Activated B cell treated with CpG ODN at 0.5 μM for 24 hours (primary cell): ENCODE measurements around the gene WDR47. TPM values are rescaled to one million over a fixed set of nuclear protein-coding genes. Genes with fewer than 3 reads are reported as not detected.
"Not testable (repeated sequence)": the region's sequence is repeated elsewhere in the genome, so short reads cannot be mapped to it uniquely, and the experiment has no call there.

Experiments
- ATAC-seq: fragments of 200-7000 bp; cut with Tn5 transposase; one replicate; pipeline ENCODE4 v1.10.0; 2021; ENCODE audit warnings: low read depth, mild to moderate bottlenecking, moderate library complexity
- CTCF ChIA-PET: fragments of 350-600 bp; sonication (Branson Sonifier 250); formaldehyde crosslinking; loops from one replicate; lab custom pipeline; 2021; ENCODE audit warnings: antibody characterized with exemption; lab: Charles Lee
- POLR2A ChIA-PET: fragments of 350-600 bp; sonication (Branson Sonifier 250); formaldehyde crosslinking; loops from one replicate; lab custom pipeline; 2021; ENCODE audit warnings: antibody characterized with exemption; lab: Charles Lee
- DNase-seq: peaks from one replicate; pipeline ENCODE4 v3.0.0; 2022
- H3K27ac Mint-ChIP-seq: one replicate; pipeline ENCODE4 v1.8.0; 2020; ENCODE audit warnings: mixed read lengths
- H3K27me3 Mint-ChIP-seq: one replicate; pipeline ENCODE4 v1.8.0; 2021; ENCODE audit warnings: mixed read lengths
- H3K36me3 Mint-ChIP-seq: one replicate; pipeline ENCODE4 v1.8.0; 2021; ENCODE audit warnings: low read depth, mixed read lengths
- H3K4me1 Mint-ChIP-seq: one replicate; pipeline ENCODE4 v1.8.0; 2021; ENCODE audit warnings: mixed read lengths
- H3K4me3 Mint-ChIP-seq: one replicate; pipeline ENCODE4 v1.8.0; 2020; ENCODE audit warnings: mild to moderate bottlenecking, mixed read lengths
- H3K9me3 Mint-ChIP-seq: one replicate; pipeline ENCODE4 v1.8.0; 2020; ENCODE audit warnings: mixed read lengths
- intact Hi-C: fragments of 100-400 bp; cut with micrococcal nuclease; formaldehyde crosslinking; loops from one replicate; pipeline ENCODE4 v1.15.1; 2024
- total RNA-seq: library from RNA; stranded (reverse); gene quantifications from 2 replicates; pipeline ENCODE4 v1.2.3, GENCODE V29; 2022
- TF ChIP-seq, protein P1 (sequence below): fragments of 200-600 bp; IDR thresholded peaks from one replicate; pipeline ENCODE4 v1.8.0; 2022; ENCODE audit warnings: antibody characterized with exemption, mild to moderate bottlenecking

WDR47 gene
- total RNA-seq, 1 donor from 2014 or later, result 10.9 TPM

DNA sequence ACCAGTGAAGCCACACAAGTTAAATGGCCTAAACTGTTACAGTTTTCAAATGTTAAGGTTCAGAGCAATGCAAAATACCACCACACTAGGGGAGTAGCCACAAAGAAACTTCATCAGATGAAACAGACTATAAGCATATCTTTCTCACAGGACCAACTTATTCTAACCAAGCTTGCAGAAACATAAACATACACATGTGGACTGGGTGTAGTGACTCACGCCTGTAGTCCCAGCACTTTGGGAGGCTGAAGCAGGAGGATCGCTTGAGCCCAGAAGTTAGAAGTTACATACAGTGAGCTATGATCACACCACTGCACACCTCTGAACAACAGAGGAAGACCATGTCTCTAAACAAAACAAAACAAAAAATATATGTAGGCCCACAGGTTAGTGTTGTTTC is 17.3 kb downstream of the WDR47 start:
- intact Hi-C loops, result loop anchor here (5.0 kb wide), 1 partner anchor 168 kb away; no protein-coding TSS in a partner anchor
- no peak for DNase-seq
- Mint-ChIP-seq H3K27ac (no peak overlapping the region), H3K27me3 (no peaks in the 10 kb centered on the region), H3K36me3 (peaks cover 16% of the 10 kb centered on the region), H3K9me3 (no peaks in the 10 kb centered on the region), H3K4me1 (no peaks in the 10 kb centered on the region), H3K4me3 (no peak overlapping the region)
- TF ChIP-seq, protein P1, sequence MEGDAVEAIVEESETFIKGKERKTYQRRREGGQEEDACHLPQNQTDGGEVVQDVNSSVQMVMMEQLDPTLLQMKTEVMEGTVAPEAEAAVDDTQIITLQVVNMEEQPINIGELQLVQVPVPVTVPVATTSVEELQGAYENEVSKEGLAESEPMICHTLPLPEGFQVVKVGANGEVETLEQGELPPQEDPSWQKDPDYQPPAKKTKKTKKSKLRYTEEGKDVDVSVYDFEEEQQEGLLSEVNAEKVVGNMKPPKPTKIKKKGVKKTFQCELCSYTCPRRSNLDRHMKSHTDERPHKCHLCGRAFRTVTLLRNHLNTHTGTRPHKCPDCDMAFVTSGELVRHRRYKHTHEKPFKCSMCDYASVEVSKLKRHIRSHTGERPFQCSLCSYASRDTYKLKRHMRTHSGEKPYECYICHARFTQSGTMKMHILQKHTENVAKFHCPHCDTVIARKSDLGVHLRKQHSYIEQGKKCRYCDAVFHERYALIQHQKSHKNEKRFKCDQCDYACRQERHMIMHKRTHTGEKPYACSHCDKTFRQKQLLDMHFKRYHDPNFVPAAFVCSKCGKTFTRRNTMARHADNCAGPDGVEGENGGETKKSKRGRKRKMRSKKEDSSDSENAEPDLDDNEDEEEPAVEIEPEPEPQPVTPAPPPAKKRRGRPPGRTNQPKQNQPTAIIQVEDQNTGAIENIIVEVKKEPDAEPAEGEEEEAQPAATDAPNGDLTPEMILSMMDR, result no peak
- ATAC-seq, result no peak
- POLR2A ChIA-PET, result interaction anchor here (0.5 kb wide), 1 partner anchor 12 kb away, joined by 3 read pairs; no protein-coding TSS in a partner anchor
- CTCF ChIA-PET, result interaction anchor here (0.7 kb wide), 1 partner anchor 78 kb away, joined by 3 read pairs; no protein-coding TSS in a partner anchor

DNA sequence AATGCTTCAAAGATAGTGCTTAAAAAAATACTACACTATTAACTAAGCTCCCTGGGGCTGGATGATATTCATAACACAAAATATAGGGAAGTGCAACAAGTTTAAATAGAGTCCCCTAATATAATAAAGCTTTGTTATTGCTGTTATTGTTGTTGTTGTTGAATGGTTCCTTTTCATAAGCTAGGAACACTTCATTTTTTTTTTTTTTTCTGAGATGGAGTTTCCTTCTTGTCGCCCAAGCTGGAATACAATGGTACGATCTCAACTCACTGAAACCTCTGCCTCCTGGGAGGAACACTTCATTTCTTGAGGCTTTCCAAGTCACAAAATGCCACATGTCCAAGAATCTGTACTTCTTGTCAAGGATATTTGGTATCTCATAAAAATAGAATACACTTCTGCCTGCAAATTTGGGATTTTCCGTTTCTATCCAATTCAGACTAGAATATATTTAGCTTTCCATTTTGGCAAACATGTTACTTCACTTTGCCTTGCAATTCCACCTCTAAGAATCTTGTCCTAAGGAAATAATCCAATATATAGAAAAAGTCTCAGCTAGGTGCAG is 21.1 kb downstream of the WDR47 start:
- H3K9me3 Mint-ChIP-seq, result no peaks in the 10 kb centered on the region
- H3K4me3 Mint-ChIP-seq, result no peak overlapping the region
- H3K4me1 Mint-ChIP-seq, result no peaks in the 10 kb centered on the region
- H3K27ac Mint-ChIP-seq, result no peak overlapping the region
- ChIA-PET POLR2A (interaction anchor here (0.6 kb wide), 2 partner anchors 22 to 1322 kb away, joined by 3 read pairs; no protein-coding TSS in a partner anchor), CTCF (no interaction called here)
- DNase-seq (no peak), ATAC-seq (no peak)
- intact Hi-C loops, result no loop called here
- H3K27me3 Mint-ChIP-seq, result no peaks in the 10 kb centered on the region
- H3K36me3 Mint-ChIP-seq, result peaks cover 35% of the 10 kb centered on the region
- TF ChIP-seq, protein P1, result no peak

DNA sequence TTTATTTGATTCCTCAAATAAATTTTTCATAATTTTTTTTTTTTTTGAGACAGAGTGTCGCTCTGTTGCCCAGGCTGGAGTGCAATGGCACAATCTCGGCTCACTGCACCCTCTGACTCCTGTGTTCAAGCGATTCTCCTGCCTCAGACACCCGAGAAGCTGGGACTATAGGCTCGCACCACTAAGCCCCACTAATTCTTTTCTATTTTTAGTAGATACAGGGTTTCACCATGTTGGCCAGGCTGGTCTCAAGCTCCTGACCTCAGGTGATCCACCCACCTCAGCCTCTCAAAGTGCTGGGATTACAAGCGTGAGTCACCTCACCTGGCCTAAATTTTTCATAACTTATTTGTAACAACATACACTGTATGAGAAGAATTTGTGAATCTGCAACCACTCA is 24.2 kb downstream of the WDR47 start:
- intact Hi-C loops, H3K27ac Mint-ChIP-seq, ATAC-seq, H3K4me1 Mint-ChIP-seq, H3K9me3 Mint-ChIP-seq, CTCF ChIA-PET, H3K27me3 Mint-ChIP-seq, DNase-seq, H3K4me3 Mint-ChIP-seq, POLR2A ChIA-PET: not testable (repeated sequence)
- peaks cover 44% of the 10 kb centered on the region for H3K36me3 Mint-ChIP-seq

DNA sequence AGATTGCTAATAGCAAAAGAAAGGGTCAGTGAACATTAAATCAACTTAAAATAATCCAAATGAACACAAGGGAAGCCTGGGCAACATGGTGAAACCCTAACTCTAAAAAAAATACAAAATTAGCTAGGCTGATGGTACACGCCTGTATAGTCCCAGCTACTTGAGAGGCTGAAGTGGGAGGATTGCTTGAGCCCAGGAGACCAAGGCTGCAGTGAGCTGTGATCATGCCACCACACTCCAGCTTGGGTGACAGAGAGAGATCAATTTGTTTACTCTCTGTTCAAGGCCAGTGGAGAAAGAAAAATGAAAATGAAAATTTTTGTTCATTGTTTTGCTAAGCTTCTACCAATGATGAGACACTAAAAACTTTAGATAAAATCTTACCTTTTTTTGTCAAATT is 24.8 kb downstream of the WDR47 start:
- intact Hi-C loops, result no loop called here
- no peak overlapping the region for H3K27ac Mint-ChIP-seq

DNA sequence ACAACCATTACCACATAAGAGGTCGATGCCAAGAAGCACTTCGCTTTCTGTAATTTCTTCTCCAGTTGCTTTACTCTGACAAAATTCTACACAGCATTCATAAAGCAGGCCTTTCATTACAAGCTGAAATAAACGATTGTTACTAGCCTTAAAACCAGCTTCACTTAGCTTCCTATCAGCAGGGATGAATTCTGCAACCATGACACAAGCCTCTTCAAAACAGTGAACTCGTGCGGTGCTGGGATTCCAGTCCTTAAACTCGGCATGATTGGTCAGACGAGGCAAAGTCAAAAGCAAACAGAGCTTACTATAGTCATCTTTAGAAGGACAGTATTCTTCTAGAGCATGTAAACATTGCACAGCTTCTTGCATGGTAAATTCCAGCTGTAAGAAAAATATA is 30.6 kb downstream of the WDR47 start:
- Mint-ChIP-seq H3K9me3 (no peaks in the 10 kb centered on the region), H3K27me3 (no peaks in the 10 kb centered on the region), H3K4me1 (no peaks in the 10 kb centered on the region), H3K4me3 (no peak overlapping the region), H3K36me3 (peaks cover 46% of the 10 kb centered on the region), H3K27ac (no peak overlapping the region)
- DNase-seq (no peak), ATAC-seq (no peak)
- TF ChIP-seq, protein P1, result no peak
- intact Hi-C loops, result no loop called here
- ChIA-PET CTCF (no interaction called here), POLR2A (no interaction called here)

More for the DNA sequence above, 24.8 kb downstream of the WDR47 start:
- Mint-ChIP-seq H3K9me3 (no peaks in the 10 kb centered on the region), H3K4me3 (no peak overlapping the region), H3K27me3 (no peaks in the 10 kb centered on the region), H3K36me3 (peaks cover 44% of the 10 kb centered on the region), H3K4me1 (no peaks in the 10 kb centered on the region)
- DNase-seq, result no peak
- ATAC-seq, result no peak
- ChIA-PET CTCF (interaction anchor here (0.9 kb wide), 1 partner anchor 82 kb away, joined by 3 read pairs; no protein-coding TSS in a partner anchor), POLR2A (no interaction called here)
- TF ChIP-seq, protein P1, result no peak

DNA sequence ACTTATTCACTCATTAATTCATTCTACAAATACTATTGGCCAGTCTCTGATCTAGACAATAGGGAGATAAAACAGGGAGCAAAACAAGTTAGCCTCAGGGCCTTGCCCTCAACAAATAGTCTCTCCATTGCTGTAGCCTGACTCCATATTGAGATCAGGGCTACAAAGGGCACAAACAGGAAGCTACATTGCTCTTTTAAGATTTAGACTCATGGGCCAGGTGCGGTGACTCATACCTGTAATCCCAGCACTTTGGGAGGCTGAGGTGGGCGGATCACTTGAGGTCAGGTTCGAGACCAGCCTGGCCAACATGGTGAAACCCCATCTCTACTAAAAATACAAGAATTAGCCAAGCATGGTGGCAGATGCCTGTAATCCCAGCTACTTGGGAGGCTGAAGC is 45.3 kb downstream of the WDR47 start:
- not testable (repeated sequence) for H3K4me3 Mint-ChIP-seq

More for the DNA sequence above, 45.3 kb downstream of the WDR47 start:
- H3K27me3 Mint-ChIP-seq, H3K4me1 Mint-ChIP-seq, intact Hi-C loops, DNase-seq, H3K27ac Mint-ChIP-seq, ATAC-seq, CTCF ChIA-PET, H3K9me3 Mint-ChIP-seq: not testable (repeated sequence)
- POLR2A ChIA-PET, result interaction anchor here (0.5 kb wide), 1 partner anchor 103 kb away, joined by 4 read pairs; no protein-coding TSS in a partner anchor
- H3K36me3 Mint-ChIP-seq, result peaks cover 51% of the 10 kb centered on the region
